ENCODE data around the gene PITHD1. TPM values are rescaled to one million over a fixed set of nuclear protein-coding genes. Genes with fewer than 3 reads are reported as not detected.
"Not testable (repeated sequence)": the region's sequence is repeated elsewhere in the genome, so short reads cannot be mapped to it uniquely, and the experiment has no call there.

The PITHD1 gene
- total and polyA plus RNA-seq, 2 of the 8 experiments (the other 6 are each of a cell fraction or from before 2014, with no cell fraction given), result 67.4 to 68.8 TPM

DNA sequence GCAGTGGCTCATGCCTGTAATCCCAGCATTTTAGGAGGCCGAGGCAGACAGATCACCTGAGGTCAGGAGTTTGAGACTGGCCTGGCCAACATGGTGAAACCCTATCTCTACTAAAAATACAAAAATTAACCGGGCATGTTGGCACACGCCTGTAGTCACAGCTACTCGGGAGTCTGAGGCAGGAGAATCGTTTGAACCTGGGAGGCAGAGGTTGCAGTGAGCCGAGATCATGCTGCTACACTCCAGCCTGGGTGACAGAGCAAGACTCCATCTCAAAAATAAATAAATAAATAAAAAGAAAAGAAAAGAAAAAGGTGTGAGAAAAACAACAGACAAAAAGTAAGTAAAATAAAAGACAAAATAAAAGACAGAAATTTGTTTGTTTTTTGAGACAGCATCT is 55.9 kb downstream of the PITHD1 start:
- H2BK120ac ChIP-seq (replicated peaks; ENCODE audit: low read depth, low read length); H3K4me2 ChIP-seq (ENCODE audit: insufficient read depth in 1 of 2, low read depth in 2 of 2, low read length in 2 of 2); H3K79me2 ChIP-seq (ENCODE audit: control insufficient read depth in 1 of 2, insufficient read depth in 2 of 2, low read length in 2 of 2); H3K4ac ChIP-seq (replicated peaks; ENCODE audit: insufficient read length, low read depth, low read length); H2BK5ac ChIP-seq (ENCODE audit: low read depth, low read length); H4K5ac ChIP-seq (ENCODE audit: insufficient read length, low read depth, low read length); H3K9ac ChIP-seq (replicated peaks in 1 of 4; ENCODE audit: extremely low read depth in 1 of 4, low read depth in 3 of 4, low read length in 3 of 4); H2BK20ac ChIP-seq (ENCODE audit: low read length); H3K79me1 ChIP-seq (ENCODE audit: low read depth, low read length); H3K27me3 ChIP-seq (replicated peaks in 1 of 4; ENCODE audit: control insufficient read depth in 3 of 4, extremely low read depth in 1 of 4, insufficient read depth in 3 of 4, low read length in 3 of 4); H2AK5ac ChIP-seq (ENCODE audit: low read depth, low read length); H3K56ac ChIP-seq (replicated peaks; ENCODE audit: insufficient read length, low read depth, low read length); H4K91ac ChIP-seq (replicated peaks; ENCODE audit: insufficient read length, low read length); POLR2A ChIA-PET (ENCODE audit: partially characterized antibody); H3K14ac ChIP-seq (ENCODE audit: insufficient read length); H3K9me3 ChIP-seq (ENCODE audit: insufficient read depth in 2 of 2, low read depth in 1 of 2, low read length in 1 of 2); H3K4me3 ChIP-seq (ENCODE audit: extremely low read depth in 1 of 4, insufficient read depth in 2 of 4, low read depth in 3 of 4, low read length in 4 of 4); H2BK15ac ChIP-seq (ENCODE audit: low read length); FAIRE-seq; H4K20me1 ChIP-seq (replicated peaks in 1 of 2; ENCODE audit: control insufficient read depth in 1 of 2, insufficient read depth in 2 of 2, low read length in 2 of 2); H3K23me2 ChIP-seq (ENCODE audit: low read depth, low read length); H3K36me3 ChIP-seq (ENCODE audit: control insufficient read depth in 2 of 4, insufficient read depth in 4 of 4, low read length in 3 of 4); H3K23ac ChIP-seq (ENCODE audit: insufficient read length); H2AFZ ChIP-seq (ENCODE audit: low read length); H2BK12ac ChIP-seq (ENCODE audit: low read depth, low read length); H3K18ac ChIP-seq (ENCODE audit: extremely low read depth, low read length); H3K27ac ChIP-seq (ENCODE audit: low read depth, low read length); DNase-seq (ENCODE audit: low read depth in 1 of 2, low spot score in 2 of 2); H3K4me1 ChIP-seq (replicated peaks in 1 of 4; ENCODE audit: control insufficient read depth in 3 of 4, insufficient read depth in 4 of 4, low read length in 3 of 4); H4K8ac ChIP-seq (ENCODE audit: extremely low read depth, insufficient read depth, low read length): not testable (repeated sequence)
- CTCF ChIA-PET (ENCODE audit: partially characterized antibody), result interaction anchor here (1.0 kb wide), 1 partner anchor 23 kb away, joined by 3 read pairs; no protein-coding TSS in a partner anchor
- WGBS, 2 experiments (ENCODE audit: extremely low coverage in 1 of 2, insufficient coverage in 1 of 2, insufficient read length in 1 of 2, insufficient replicate concordance in 2 of 2, low coverage in 1 of 2, low lambda C conversion rate in 2 of 2, missing lambda C conversion rate in 1 of 2), result 88% methylated on average over 6 of the region's 6 CpGs; no CpG with 5 or more reads in 1 of the 2 experiments
